GM12878 (cell line): ENCODE measurements around the gene VPS33B. TPM values are rescaled to one million over a fixed set of nuclear protein-coding genes. Genes with fewer than 3 reads are reported as not detected.

ENCODE experiments used
- CBX5 ChIP-seq: sonication (generic); IDR thresholded peaks from 2 replicates; pipeline ENCODE4 v1.6.1; 2016; ENCODE audit warnings: low read depth, moderate library complexity, mild to moderate bottlenecking, inconsistent platforms
- CHD4 ChIP-seq: fragments of 200-600 bp; sonication (generic); IDR thresholded peaks from 2 replicates; pipeline ENCODE4 v1.6.1; 2016; ENCODE audit warnings: mild to moderate bottlenecking
- GABPA ChIP-seq: IDR thresholded peaks from 2 replicates; pipeline ENCODE4 v1.6.1; 2014; ENCODE audit warnings: antibody characterized with exemption, low read depth, mild to moderate bottlenecking, inconsistent platforms
- HSF1 ChIP-seq: fragments of 150-350 bp; IDR thresholded peaks from 2 replicates; pipeline ENCODE4 v1.6.1; 2014; ENCODE audit warnings: mild to moderate bottlenecking, low read depth, low read length
- JUND ChIP-seq: IDR thresholded peaks from 2 replicates; pipeline ENCODE4 v1.6.1; 2012; ENCODE audit warnings: low read depth, mild to moderate bottlenecking, low read length, improper control_type of control experiment, moderate library complexity
- NFXL1 ChIP-seq: fragments of 450-650 bp; IDR thresholded peaks from 2 replicates; pipeline ENCODE4 v1.6.1; 2017; ENCODE audit warnings: antibody characterized with exemption, mild to moderate bottlenecking, borderline replicate concordance
- RB1 ChIP-seq: fragments of 450-650 bp; formaldehyde crosslinking; IDR thresholded peaks from 2 replicates; pipeline ENCODE4 v1.6.1; 2017; ENCODE audit warnings: mild to moderate bottlenecking, borderline replicate concordance
- RBBP5 ChIP-seq: fragments of 200-600 bp; sonication (generic); conservative IDR thresholded peaks from 2 replicates; pipeline ENCODE4 v1.6.1; 2016
- RCOR1 ChIP-seq: conservative IDR thresholded peaks from 2 replicates; pipeline ENCODE4 v1.6.1; 2012; ENCODE audit warnings: low read depth, low read length, improper control_type of control experiment
- RELB ChIP-seq: fragments of 450-650 bp; IDR thresholded peaks from 2 replicates; pipeline ENCODE4 v1.6.1; 2017; ENCODE audit warnings: low read depth, mild to moderate bottlenecking, moderate library complexity
- RUNX3 ChIP-seq: IDR thresholded peaks from 2 replicates; pipeline ENCODE4 v1.6.1; 2012; ENCODE audit warnings: low read length, inconsistent platforms
- SREBF1 ChIP-seq: IDR thresholded peaks from 2 replicates; pipeline ENCODE4 v1.6.1; 2012; ENCODE audit warnings: mild to moderate bottlenecking, low read length
- SUPT20H ChIP-seq: IDR thresholded peaks from 2 replicates; pipeline ENCODE4 v1.6.1; 2011; ENCODE audit warnings: low read depth, mild to moderate bottlenecking, low read length, moderate library complexity, borderline replicate concordance; ENCODE audit not compliant: control insufficient read depth
- TCF3 ChIP-seq: IDR thresholded peaks from 2 replicates; pipeline ENCODE4 v1.6.1; 2012; ENCODE audit warnings: low read depth, mild to moderate bottlenecking, low read length, borderline replicate concordance; ENCODE audit not compliant: insufficient read depth
- ZNF384 ChIP-seq: IDR thresholded peaks from 2 replicates; pipeline ENCODE4 v1.6.1; 2012; ENCODE audit warnings: low read depth, mild to moderate bottlenecking, low read length, improper control_type of control experiment, borderline replicate concordance
- ZSCAN29 ChIP-seq: fragments of 450-650 bp; IDR thresholded peaks from 2 replicates; pipeline ENCODE4 v1.6.1; 2017; ENCODE audit warnings: mild to moderate bottlenecking, moderate library complexity
- polyA plus RNA-seq, 11 experiments: library from polyadenylated mRNA; depleted of rRNA in 4 of 11; unstranded in 6 of 11; stranded (reverse) in 5 of 11; fragments of >200 nt; fragmentation: Nextera tagmentation in 4 of 11; fragmentation: Illumina TruSeq in 1 of 11; extraction: Ambion mirVana in 4 of 11; extraction: Trizol in 1 of 11; gene quantifications; 1 replicate in 1 of 11; 2 replicates in 10 of 11; pipeline versions ENCODE4 v1.2.1 to v1.2.3, GENCODE V29; 2011 to 2016; ENCODE audit warnings: inconsistent platforms in 2 of 11, missing spikeins in 2 of 11, low read depth in 1 of 11
- total RNA-seq, 4 experiments: library from RNA; depleted of rRNA in 3 of 4; stranded (reverse); fragments of >200 nt in 3 of 4; fragmentation: Illumina TruSeq in 1 of 4; extraction: Trizol in 1 of 4; gene quantifications; 2 replicates each; pipeline versions ENCODE4 v1.2.1 to v1.2.3, GENCODE V29; 2013 to 2021

VPS33B gene
- total and polyA plus RNA-seq, 10 of the 15 experiments (the other 5 are each of a cell fraction or from before 2014, with no cell fraction given): 11.4 to 21.5 (median 15.2) TPM

GRCh38 chr15:90954712-90955623 lies 67.4 kb downstream of the VPS33B start, which contains the start of gene RCCD1 (continued):
- no peak for TF ChIP-seq JUND
- no peak for TF ChIP-seq GABPA
- no peak for TF ChIP-seq HSF1
- no peak for TF ChIP-seq SREBF1
- peak; percentile 54 for TF ChIP-seq RELB
- peak; percentile 94 for TF ChIP-seq RB1
- no peak for TF ChIP-seq CHD4
- peak; percentile 32 for TF ChIP-seq RUNX3
- no peak for TF ChIP-seq RBBP5
- TF ChIP-seq ZNF384: no peak
- TF ChIP-seq CBX5: no peak
- TF ChIP-seq NFXL1: no peak
- TF ChIP-seq SUPT20H: no peak
- 0 out of 2 replicates have a peak, but pooled peaks have one; percentile 78 for TF ChIP-seq RCOR1
- TF ChIP-seq ZSCAN29: no peak
- TF ChIP-seq TCF3: no peak
